Upper lobe of left lung (tissue), 6 donors: ENCODE measurements around the gene AIF1. TPM values are rescaled to one million over a fixed set of nuclear protein-coding genes. Genes with fewer than 3 reads are reported as not detected.

Experiments
- ATAC-seq, 2 donors: fragments of 200-7000 bp; cut with Tn5 transposase; one replicate each; pipeline ENCODE4 v1.9.1; 2022; ENCODE audit warnings: mild to moderate bottlenecking in 2 of 2, moderate library complexity in 2 of 2; ENCODE audit not compliant: low FRiP score in 2 of 2
- DNase-seq, 2 donors: peaks; one replicate each; pipeline ENCODE4 v3.0.0-alpha.2; 2019 to 2020
- H3K27ac ChIP-seq, 4 donors: fragments of 200-600 bp; sonication (generic); one replicate each; pipeline ENCODE4 v1.5.1; 2016 to 2019
- H3K27me3 ChIP-seq, 4 donors: fragments of 200-600 bp; sonication (generic); one replicate each; pipeline ENCODE4 v1.5.1; 2017 to 2019
- H3K36me3 ChIP-seq, 4 donors: fragments of 200-600 bp; sonication (generic); one replicate each; pipeline ENCODE4 v1.5.1; 2016 to 2019
- H3K4me1 ChIP-seq, 4 donors: fragments of 200-600 bp; sonication (generic); one replicate each; pipeline ENCODE4 v1.5.1; 2018 to 2019
- H3K4me3 ChIP-seq, 4 donors: fragments of 200-600 bp; sonication (generic); one replicate each; pipeline ENCODE4 v1.5.1; 2017 to 2019; ENCODE audit warnings: mild to moderate bottlenecking in 2 of 4, moderate library complexity in 1 of 4
- H3K9me3 ChIP-seq, 4 donors: fragments of 200-600 bp; sonication (generic); one replicate each; pipeline ENCODE4 v1.5.1; 2018 to 2019
- CTCF ChIP-seq, 6 experiments: fragments of 450-650 bp in 4 of 6; fragments of 200-600 bp in 2 of 6; sonication (generic) in 2 of 6; IDR thresholded peaks; one replicate each; pipeline ENCODE4 v1.5.1; 2016 to 2019; ENCODE audit warnings: antibody characterized with exemption in 6 of 6
- EP300 ChIP-seq, 4 donors: sonication (generic); formaldehyde crosslinking; IDR thresholded peaks; one replicate each; pipeline ENCODE4 v1.5.1; 2017; ENCODE audit warnings: antibody characterized with exemption in 4 of 4, control low read depth in 2 of 4
- POLR2A ChIP-seq, 4 donors: fragments of 450-650 bp; IDR thresholded peaks; one replicate each; pipeline ENCODE4 v1.5.1; 2016 to 2017; ENCODE audit warnings: antibody characterized with exemption in 4 of 4, mild to moderate bottlenecking in 2 of 4
- POLR2AphosphoS5 ChIP-seq, 2 donors: sonication (generic); formaldehyde crosslinking; IDR thresholded peaks; one replicate each; pipeline ENCODE4 v1.5.1; 2017; ENCODE audit warnings: antibody characterized with exemption in 2 of 2
- WGBS, 2 donors: methylation state at CpG; one replicate each; pipeline ENCODE4 v1.1.5; 2017 to 2018; 5-methylcytosine and 5-hydroxymethylcytosine counted together
- total RNA-seq, 6 donors: library from RNA; depleted of rRNA in 4 of 6; stranded (reverse); fragments of >200 nt in 4 of 6; gene quantifications; one replicate each; pipeline versions ENCODE4 v1.1.0 to v1.2.1, GENCODE V29; 2016 to 2021
- donor health status: DM: no; HTN: no; CAD: no; lungs with moderate emphysema.
- donor health status: DM: no; HTN: yes; CAD: no; lungs with severe emphysema.

AIF1 gene
- total RNA-seq, 6 donors from 2014 or later = 18.5 to 106 (median 79.7) TPM

GRCh38 chr6:31663126-31663960, 48.3 kb downstream of the AIF1 start:
- ATAC-seq = no peak

GRCh38 chr6:31663961-31664789, 49.1 kb downstream of the AIF1 start:
- peaks cover 12 to 43% (median 29%) of the 10 kb centered on the region in 4 donors for H3K36me3 ChIP-seq
- WGBS, 2 donors = 23 to 26% methylated on average over 17 of the region's 17 CpGs
- H3K4me3 ChIP-seq = peak overlapping the region; percentile 32 to 96 (median 84)
- no peaks in the 10 kb centered on the region for H3K9me3 ChIP-seq
- ATAC-seq (no peak), DNase-seq (peak in 1 of 2 donors; percentile 42)
- H3K4me1 ChIP-seq = peaks cover 38 to 66% (median 51%) of the 10 kb centered on the region in 4 donors
- H3K27me3 ChIP-seq = no peaks in the 10 kb centered on the region
- peak overlapping the region; percentile 95 to 98 (median 97) for H3K27ac ChIP-seq
- no peak for TF ChIP-seq POLR2A (IDR thresholded peaks at IDR 0.05)
- no peak for TF ChIP-seq EP300 (IDR thresholded peaks at IDR 0.05)
- TF ChIP-seq CTCF (IDR thresholded peaks at IDR 0.05) = no peak
- TF ChIP-seq POLR2AphosphoS5 (IDR thresholded peaks at IDR 0.05) = no peak

More at GRCh38 chr6:31663126-31663960, 48.3 kb downstream of the AIF1 start:
- H3K4me3 ChIP-seq = peak overlapping the region in 3 of 4 donors; percentile 82 to 96 (median 87)
- H3K27me3 ChIP-seq = no peaks in the 10 kb centered on the region
- peaks cover 47 to 71% (median 59%) of the 10 kb centered on the region in 4 donors for H3K4me1 ChIP-seq
- no peak for TF ChIP-seq EP300 (IDR thresholded peaks at IDR 0.05)
- TF ChIP-seq CTCF (IDR thresholded peaks at IDR 0.05) = no peak
- no peak for TF ChIP-seq POLR2AphosphoS5 (IDR thresholded peaks at IDR 0.05)
- TF ChIP-seq POLR2A (IDR thresholded peaks at IDR 0.05) = no peak
- H3K9me3 ChIP-seq = no peaks in the 10 kb centered on the region
- H3K27ac ChIP-seq = peak overlapping the region; percentile 95 to 98 (median 97)
- no peak for DNase-seq
- WGBS, 2 donors = 63 to 65% methylated on average over 9 of the region's 9 CpGs
- peaks cover 8 to 34% (median 22%) of the 10 kb centered on the region in 4 donors for H3K36me3 ChIP-seq

- Histone ChIP-seq H3K36me3 (peaks cover 20 to 50% (median 36%) of the 10 kb centered on the region in 4 donors), H3K4me3 (peak within 1 kb of the TSS; percentile 71 to 96 (median 84)), H3K4me1 (peaks cover 31 to 66% (median 45%) of the 10 kb centered on the region in 4 donors), H3K27me3 (no peaks in the 10 kb centered on the region), H3K9me3 (no peaks in the 10 kb centered on the region), H3K27ac (peak within 1 kb of the TSS; percentile 95 to 98 (median 97))
- peak in 3 of 4 donors; percentile 49 to 66 (median 58) for TF ChIP-seq POLR2A (IDR thresholded peaks at IDR 0.05)
- peak in 1 of 4 donors; percentile 50 for TF ChIP-seq EP300 (IDR thresholded peaks at IDR 0.05)
- TF ChIP-seq POLR2AphosphoS5 (IDR thresholded peaks at IDR 0.05) = peak; percentile 75 to 85
- TF ChIP-seq CTCF (IDR thresholded peaks at IDR 0.05) = no peak
- ATAC-seq = peak; percentile 86
- 0 to 1% methylated on average over 31 to 39 of the region's 39 CpGs for WGBS, 2 donors
- DNase-seq = peak; percentile 88 to 93
Measured at GRCh38 chr6:31664790-31665500, 49.9 kb downstream of the AIF1 start, which contains the start of gene GPANK1. Gene GPANK1, minus strand, starts transcription at chr6:31664997. Its CDS starts 519 bp downstream, at chr6:31664478.
